MM.1S (cell line): ENCODE data around the gene DDX23.

Experiments used
- CTCF ChIP-seq: fragments of 300-600 bp; sonication (generic); IDR thresholded peaks from 2 replicates; pipeline ENCODE4 v1.5.1; 2016; ENCODE audit warnings: antibody characterized with exemption, low read length, mixed read lengths
- EZH2 ChIP-seq: fragments of 300-600 bp; sonication (generic); optimal IDR thresholded peaks from 2 replicates; pipeline ENCODE3; 2017; ENCODE audit warnings: low read depth, mild to moderate bottlenecking, antibody characterized with exemption, low read length, mixed read lengths
- EZH2phosphoT487 ChIP-seq: fragments of 300-600 bp; sonication (generic); IDR thresholded peaks from 2 replicates; pipeline ENCODE4 v1.6.1; 2018; ENCODE audit warnings: antibody characterized with exemption, low read length

DNA sequence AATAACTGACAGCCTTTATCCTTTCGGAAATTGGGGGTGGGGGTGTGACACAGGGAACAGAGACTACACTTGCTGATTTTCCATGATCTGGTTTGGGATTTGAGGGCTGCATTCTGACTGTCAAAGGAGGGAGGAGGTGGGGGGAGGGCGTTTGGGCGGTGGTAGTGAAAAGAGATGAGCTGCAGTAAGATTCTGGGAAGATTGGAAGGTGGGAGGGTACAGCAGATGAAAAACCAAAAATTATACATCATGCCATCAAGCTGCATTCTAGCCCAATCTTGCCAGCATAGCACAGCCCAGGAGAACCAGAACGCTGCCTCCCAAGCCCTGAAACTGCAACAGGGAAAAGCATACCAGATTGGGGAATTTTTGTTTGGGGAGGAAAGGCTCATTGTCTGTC is 11.3 kb upstream of the DDX23 start:
- TF ChIP-seq EZH2phosphoT487: no peak
- no peak for TF ChIP-seq CTCF
- TF ChIP-seq EZH2: no peak
